Progenitor cell of endocrine pancreas (in vitro differentiated cells): ENCODE measurements around the gene IFI6. TPM values are rescaled to one million over a fixed set of nuclear protein-coding genes. Genes with fewer than 3 reads are reported as not detected.

Source experiments
- DNase-seq: peaks from one replicate; pipeline ENCODE4 v3.0.0; 2021; ENCODE audit warnings: low spot score; ENCODE audit not compliant: unreplicated experiment
- H3K27ac Mint-ChIP-seq: 2 replicates; pipeline ENCODE4 v1.8.0; 2021; ENCODE audit warnings: mild to moderate bottlenecking, moderate library complexity, mixed read lengths
- H3K27me3 Mint-ChIP-seq: 2 replicates; pipeline ENCODE4 v1.8.0; 2021; ENCODE audit warnings: mixed read lengths
- H3K36me3 Mint-ChIP-seq: 2 replicates; pipeline ENCODE4 v1.8.0; 2022; ENCODE audit warnings: mixed read lengths; ENCODE audit not compliant: insufficient read depth
- H3K4me1 Mint-ChIP-seq: 2 replicates; pipeline ENCODE4 v1.8.0; 2021; ENCODE audit warnings: low read depth, mixed read lengths
- H3K4me3 Mint-ChIP-seq: 2 replicates; pipeline ENCODE4 v1.8.0; 2021; ENCODE audit warnings: low read depth, mild to moderate bottlenecking, moderate library complexity, mixed read lengths
- H3K9me3 Mint-ChIP-seq: 2 replicates; pipeline ENCODE4 v1.8.0; 2021; ENCODE audit warnings: low read depth, mixed read lengths
- total RNA-seq: library from RNA; stranded (reverse); gene quantifications from 2 replicates; pipeline ENCODE4 v1.2.1, GENCODE V29; 2021
- TF ChIP-seq, protein P1 (sequence below): fragments of 200-600 bp; sonication (generic); IDR thresholded peaks from one replicate; pipeline ENCODE4 v1.5.0; 2021; ENCODE audit warnings: antibody characterized with exemption, mild to moderate bottlenecking; ENCODE audit not compliant: unreplicated experiment

IFI6 gene
- total RNA-seq, 1 donor from 2014 or later, result 4.4 TPM

GRCh38 chr1:27627061-27627460 lies 44.9 kb downstream of the IFI6 start:
- H3K4me3 Mint-ChIP-seq, result no peak overlapping the region
- H3K4me1 Mint-ChIP-seq, result no peaks in the 10 kb centered on the region
- TF ChIP-seq, protein P1, sequence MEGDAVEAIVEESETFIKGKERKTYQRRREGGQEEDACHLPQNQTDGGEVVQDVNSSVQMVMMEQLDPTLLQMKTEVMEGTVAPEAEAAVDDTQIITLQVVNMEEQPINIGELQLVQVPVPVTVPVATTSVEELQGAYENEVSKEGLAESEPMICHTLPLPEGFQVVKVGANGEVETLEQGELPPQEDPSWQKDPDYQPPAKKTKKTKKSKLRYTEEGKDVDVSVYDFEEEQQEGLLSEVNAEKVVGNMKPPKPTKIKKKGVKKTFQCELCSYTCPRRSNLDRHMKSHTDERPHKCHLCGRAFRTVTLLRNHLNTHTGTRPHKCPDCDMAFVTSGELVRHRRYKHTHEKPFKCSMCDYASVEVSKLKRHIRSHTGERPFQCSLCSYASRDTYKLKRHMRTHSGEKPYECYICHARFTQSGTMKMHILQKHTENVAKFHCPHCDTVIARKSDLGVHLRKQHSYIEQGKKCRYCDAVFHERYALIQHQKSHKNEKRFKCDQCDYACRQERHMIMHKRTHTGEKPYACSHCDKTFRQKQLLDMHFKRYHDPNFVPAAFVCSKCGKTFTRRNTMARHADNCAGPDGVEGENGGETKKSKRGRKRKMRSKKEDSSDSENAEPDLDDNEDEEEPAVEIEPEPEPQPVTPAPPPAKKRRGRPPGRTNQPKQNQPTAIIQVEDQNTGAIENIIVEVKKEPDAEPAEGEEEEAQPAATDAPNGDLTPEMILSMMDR, result no peak
- H3K9me3 Mint-ChIP-seq, result no peaks in the 10 kb centered on the region
- H3K27ac Mint-ChIP-seq, result no peak overlapping the region
- peaks cover 33% of the 10 kb centered on the region for H3K27me3 Mint-ChIP-seq
- no peaks in the 10 kb centered on the region for H3K36me3 Mint-ChIP-seq
- DNase-seq, result no peak

GRCh38 chr1:27626031-27626935 lies 45.7 kb downstream of the IFI6 start:
- no peak for DNase-seq
- TF ChIP-seq, protein P1, result no peak
- Mint-ChIP-seq H3K4me1 (no peaks in the 10 kb centered on the region), H3K36me3 (no peaks in the 10 kb centered on the region), H3K4me3 (no peak overlapping the region), H3K9me3 (no peaks in the 10 kb centered on the region), H3K27me3 (peaks cover 25% of the 10 kb centered on the region), H3K27ac (no peak overlapping the region)

DNA sequence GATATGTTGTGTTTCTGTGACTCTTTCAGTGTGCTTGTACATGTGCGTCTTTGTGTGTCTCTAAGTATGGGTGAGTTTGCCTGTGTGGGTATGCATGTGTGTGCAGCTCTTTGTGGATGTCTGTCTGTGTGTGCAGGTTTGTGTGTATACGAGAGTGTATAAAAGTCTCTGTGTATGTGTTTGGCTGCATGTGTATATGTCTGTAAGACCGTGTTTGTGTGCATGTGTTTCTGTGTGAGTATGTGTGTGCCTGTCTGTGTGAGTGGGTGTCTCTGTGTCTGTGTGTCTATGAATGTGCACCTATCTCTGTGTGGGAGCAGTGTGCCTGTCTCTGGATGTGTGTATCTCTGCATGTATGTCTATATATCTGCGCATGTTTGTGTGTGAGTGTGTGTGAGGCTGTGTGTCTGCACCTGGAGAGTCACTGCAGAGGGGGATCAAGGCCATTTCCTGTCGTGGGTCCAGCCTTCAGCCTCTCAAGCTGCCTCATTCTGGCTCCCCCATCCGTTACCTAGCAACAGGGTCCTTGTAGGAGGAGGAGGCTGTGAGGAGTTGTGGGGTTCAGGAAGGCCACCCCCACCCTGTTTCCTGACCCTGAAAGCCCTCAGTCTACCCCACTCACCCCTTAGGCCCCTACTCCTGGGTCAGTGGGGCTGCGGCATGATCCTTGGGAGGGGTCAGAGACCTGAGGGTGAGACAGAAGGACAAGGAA lies 47.4 kb downstream of the IFI6 start:
- no peak overlapping the region for H3K27ac Mint-ChIP-seq
- H3K36me3 Mint-ChIP-seq, result no peaks in the 10 kb centered on the region
- H3K9me3 Mint-ChIP-seq, result no peaks in the 10 kb centered on the region
- no peak for DNase-seq
- H3K27me3 Mint-ChIP-seq, result peaks cover 15% of the 10 kb centered on the region
- TF ChIP-seq, protein P1, result no peak
- H3K4me3 Mint-ChIP-seq, result no peak overlapping the region
- no peaks in the 10 kb centered on the region for H3K4me1 Mint-ChIP-seq

DNA sequence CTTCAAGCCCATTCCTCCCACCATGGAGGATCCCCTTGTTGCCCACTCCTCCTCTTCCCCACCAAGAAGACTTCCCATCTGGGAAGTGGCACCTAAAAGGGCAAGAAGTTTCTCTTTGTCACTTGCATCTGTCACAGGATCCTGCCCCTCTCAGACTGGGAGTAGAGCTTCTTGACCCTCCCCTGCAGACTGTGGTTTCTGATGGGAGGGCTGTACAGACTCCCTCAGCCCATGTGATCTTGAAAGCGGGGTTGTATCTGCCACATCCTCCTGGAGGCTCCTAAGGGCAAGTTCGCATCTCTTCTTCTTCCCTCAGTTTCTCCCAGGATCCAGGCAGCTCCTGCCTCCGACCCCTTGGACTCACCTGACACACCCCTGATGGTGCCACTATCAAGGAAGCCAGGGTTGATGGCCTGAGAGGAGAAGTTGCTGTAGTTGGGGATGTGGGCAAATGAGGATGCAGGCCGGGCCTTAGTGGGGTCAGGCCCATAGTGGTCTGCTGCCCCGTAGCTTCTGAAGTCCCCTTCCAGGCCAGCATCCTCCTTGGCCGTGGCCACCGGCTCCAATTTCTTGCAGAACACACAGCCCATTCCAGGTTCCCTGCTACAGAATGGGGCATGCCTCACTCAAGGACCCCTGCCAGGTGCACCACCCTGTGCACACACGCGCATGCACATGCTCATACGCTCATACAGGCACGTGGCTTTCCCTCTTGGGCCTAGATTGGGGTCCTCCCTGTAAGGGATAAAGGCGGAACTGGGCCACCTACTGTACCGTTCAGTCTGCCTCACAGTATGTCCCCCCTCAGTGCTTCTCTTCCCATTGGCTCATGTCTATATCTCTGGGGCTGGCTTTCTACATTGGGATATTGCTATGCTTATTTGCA lies 48.4 kb downstream of the IFI6 start:
- Mint-ChIP-seq H3K9me3 (no peaks in the 10 kb centered on the region), H3K4me1 (no peaks in the 10 kb centered on the region), H3K36me3 (no peaks in the 10 kb centered on the region), H3K4me3 (no peak overlapping the region), H3K27ac (no peak overlapping the region), H3K27me3 (peaks cover 10% of the 10 kb centered on the region)
- TF ChIP-seq, protein P1, result no peak
- no peak for DNase-seq

DNA sequence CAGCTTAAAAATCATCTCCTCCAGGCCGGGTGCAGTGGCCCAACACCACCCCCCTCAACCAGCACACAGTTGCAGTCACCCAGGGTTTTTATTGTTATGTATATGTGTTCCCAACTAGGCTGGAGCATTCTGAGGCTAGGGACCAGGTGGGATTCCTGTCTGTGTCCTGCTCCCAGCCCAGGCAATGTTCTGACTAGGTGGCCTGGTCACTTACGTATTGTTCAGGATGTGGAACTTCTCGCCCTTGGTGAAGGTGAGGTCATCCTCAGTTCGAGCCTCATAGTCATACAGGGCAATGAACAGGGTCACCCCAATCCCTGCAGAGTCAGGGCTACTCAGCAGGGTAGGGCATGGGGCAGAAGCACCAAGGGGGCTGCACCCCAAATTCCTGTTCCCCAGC lies 49.2 kb downstream of the IFI6 start:
- Mint-ChIP-seq H3K4me3 (no peak overlapping the region), H3K9me3 (no peaks in the 10 kb centered on the region), H3K36me3 (no peaks in the 10 kb centered on the region), H3K27me3 (peaks cover 10% of the 10 kb centered on the region), H3K4me1 (no peaks in the 10 kb centered on the region), H3K27ac (no peak overlapping the region)
- DNase-seq, result no peak
- TF ChIP-seq, protein P1, result no peak
